ENCODE data around the gene TPD52L1.

Gene TPD52L1

DNA sequence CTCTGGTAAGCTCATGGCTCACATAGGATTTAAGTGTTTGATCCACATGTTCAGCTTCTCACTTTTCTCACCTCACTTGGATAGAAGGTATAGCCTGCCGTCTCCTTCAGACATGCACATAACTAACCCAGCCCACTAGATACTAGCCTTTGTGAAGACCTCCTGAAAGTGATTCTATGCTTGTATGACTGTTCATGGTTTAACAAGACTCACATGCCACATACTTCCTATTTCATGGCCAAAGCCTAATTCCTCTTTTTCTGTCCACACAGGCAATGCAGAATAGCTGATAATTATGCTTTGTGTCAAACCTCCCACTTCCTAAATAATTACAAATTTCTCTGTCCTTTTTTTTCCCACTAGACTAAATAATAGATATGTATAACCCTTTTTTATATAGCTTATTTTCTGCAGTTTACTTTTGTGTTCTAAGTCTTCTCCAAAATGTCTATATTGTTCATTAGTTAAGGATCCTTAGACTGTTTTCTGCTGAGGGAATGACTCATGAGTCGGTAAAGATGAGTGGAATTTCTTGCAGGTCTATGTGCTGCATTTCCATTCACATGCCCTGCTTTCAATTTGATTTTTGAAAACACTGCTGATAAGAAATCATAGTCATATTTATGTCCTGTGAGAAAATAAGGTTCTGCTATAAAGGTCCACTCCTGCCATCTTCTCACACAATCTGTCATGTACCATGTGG, 105.2 kb downstream of the TPD52L1 start:
- H3K27me3 Mint-ChIP-seq (ENCODE audit: low read depth): no peaks in the 10 kb centered on the region
- H3K36me3 Mint-ChIP-seq (ENCODE audit: low read depth): no peaks in the 10 kb centered on the region
- H3K4me3 Mint-ChIP-seq: no peak overlapping the region
- H3K27ac Mint-ChIP-seq: no peak overlapping the region
- no peaks in the 10 kb centered on the region for H3K9me3 Mint-ChIP-seq
- no peaks in the 10 kb centered on the region for H3K4me1 Mint-ChIP-seq (ENCODE audit: low read depth)
- DNase-seq (ENCODE audit: low spot score): no peak

DNA sequence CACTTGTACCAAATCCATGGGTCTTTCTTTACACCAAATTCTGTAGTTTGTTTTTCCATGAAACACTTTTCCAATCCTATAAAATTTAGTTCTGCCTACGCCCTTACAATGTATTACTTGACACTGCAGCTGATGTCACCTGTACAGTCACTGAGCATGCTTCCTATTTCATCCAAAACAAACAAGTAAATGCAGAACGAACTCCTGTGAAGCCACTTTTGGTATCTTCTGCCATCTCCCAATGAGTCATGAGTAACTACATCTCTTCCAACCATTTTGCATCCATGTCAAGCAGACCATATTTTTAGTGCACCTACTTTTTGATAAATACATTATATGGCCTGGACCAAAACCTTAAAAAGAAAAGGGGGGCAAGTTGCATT, 105.8 kb downstream of the TPD52L1 start:
- Mint-ChIP-seq H3K36me3 (ENCODE audit: low read depth) (no peaks in the 10 kb centered on the region), H3K4me3 (no peak overlapping the region), H3K9me3 (no peaks in the 10 kb centered on the region), H3K27ac (no peak overlapping the region), H3K4me1 (ENCODE audit: low read depth) (no peaks in the 10 kb centered on the region), H3K27me3 (ENCODE audit: low read depth) (no peaks in the 10 kb centered on the region)
- no peak for DNase-seq (ENCODE audit: low spot score)

DNA sequence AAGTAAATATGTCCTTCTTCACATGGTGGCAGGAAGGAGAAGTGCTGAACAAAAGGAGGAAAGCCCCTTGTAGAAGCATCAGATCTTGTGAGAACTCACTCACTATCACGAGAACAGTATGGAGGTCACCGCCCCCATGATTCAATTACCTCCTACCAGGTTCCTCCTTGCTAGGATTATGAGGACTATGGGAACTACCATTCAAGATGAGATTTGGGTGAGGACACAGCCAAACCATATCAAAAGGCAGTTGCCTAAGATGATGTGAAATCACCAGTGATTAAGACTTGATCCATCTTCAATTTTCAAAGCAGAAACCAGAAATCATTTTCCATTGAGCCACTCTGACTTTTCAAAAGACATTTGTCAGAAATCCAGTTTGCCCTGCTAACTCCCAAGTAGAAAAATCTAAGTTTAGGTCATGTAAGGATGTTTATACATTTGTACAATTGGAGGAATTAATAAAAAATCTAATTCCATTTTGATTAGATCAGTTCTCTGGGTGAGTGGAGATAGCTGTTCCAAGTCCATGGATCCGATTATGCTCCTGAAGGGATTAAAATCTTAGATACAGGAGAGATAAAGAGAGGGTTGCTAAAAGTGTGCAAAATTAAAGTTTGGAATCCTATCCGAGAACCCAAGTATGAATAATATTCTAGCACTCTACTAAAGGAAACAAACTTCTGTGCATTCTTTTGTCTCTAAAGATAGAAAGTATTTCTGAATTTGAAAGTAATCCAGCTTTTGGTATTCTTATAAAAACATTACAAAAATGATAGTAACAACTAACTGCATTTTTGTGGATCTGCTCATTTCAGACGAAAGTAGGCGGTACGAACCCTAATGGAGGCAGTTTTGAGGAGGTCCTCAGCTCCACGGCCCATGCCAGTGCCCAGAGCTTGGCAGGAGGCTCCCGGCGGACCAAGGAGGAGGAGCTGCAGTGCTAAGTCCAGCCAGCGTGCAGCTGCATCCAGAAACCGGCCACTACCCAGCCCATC, 108.7 kb downstream of the TPD52L1 start:
- DNase-seq (ENCODE audit: low spot score): no peak
- no peaks in the 10 kb centered on the region for H3K4me1 Mint-ChIP-seq (ENCODE audit: low read depth)

DNA sequence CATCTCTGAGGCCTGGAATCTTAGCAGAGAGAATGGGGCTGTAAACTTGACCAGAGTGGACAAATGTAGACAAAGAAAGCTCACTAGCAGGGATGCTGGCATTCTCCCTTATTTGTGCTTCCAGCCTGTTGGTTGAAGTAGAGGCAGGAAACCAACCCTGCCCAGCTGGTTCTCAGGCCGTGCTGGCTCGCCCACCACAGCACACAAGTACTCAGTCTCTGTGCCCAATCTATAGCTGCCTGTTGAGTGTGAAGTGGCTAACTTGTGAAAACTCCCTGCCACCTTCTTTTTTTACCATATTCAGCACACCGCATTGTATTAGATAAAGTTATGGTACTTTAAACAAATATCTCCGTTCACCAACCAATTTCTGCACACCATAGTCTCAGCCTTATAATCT, 110.9 kb downstream of the TPD52L1 start:
- no peaks in the 10 kb centered on the region for H3K27me3 Mint-ChIP-seq (ENCODE audit: low read depth)
- DNase-seq (ENCODE audit: low spot score): no peak
- H3K4me3 Mint-ChIP-seq: no peak overlapping the region
- H3K9me3 Mint-ChIP-seq: no peaks in the 10 kb centered on the region
- H3K27ac Mint-ChIP-seq: no peak overlapping the region
- no peaks in the 10 kb centered on the region for H3K4me1 Mint-ChIP-seq (ENCODE audit: low read depth)
- no peaks in the 10 kb centered on the region for H3K36me3 Mint-ChIP-seq (ENCODE audit: low read depth)

More for the DNA sequence above, 108.7 kb downstream of the TPD52L1 start:
- no peak overlapping the region for H3K4me3 Mint-ChIP-seq
- H3K27me3 Mint-ChIP-seq (ENCODE audit: low read depth): no peaks in the 10 kb centered on the region
- H3K36me3 Mint-ChIP-seq (ENCODE audit: low read depth): no peaks in the 10 kb centered on the region
- no peak overlapping the region for H3K27ac Mint-ChIP-seq
- no peaks in the 10 kb centered on the region for H3K9me3 Mint-ChIP-seq

DNA sequence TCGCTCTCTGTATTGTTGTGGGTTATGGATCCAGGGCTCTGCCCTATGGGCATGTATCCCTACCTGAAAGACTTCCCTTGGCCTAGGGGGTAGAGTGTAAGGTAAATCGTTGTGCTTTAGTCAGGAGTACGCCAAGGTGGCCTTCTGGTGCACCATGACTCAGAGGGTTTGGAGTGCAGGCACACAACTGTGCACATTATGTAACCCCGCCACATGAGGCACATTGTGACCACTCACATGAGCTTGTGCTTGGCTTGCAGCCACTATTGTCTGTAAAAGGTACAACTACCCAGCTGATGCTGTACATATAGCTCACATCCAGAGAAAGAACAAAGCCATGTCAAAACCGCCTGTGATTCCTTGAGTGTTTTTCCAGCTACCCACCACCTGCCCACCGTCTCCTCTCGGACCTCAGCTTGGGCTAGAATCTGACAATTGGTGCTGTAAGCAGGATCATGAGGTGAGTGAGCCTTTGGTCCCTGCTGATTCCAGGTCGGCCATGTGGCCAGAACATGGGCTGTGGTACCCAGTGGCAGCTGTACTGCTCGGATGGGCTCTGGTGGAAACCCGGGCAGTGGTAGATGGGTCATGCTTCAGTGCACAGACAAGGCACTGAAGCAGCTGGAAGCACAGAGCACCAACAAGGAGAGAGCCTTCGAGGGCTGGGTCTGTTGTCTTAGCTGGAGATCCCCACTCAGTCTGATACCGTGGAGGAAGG, 114.4 kb downstream of the TPD52L1 start:
- Mint-ChIP-seq H3K4me1 (ENCODE audit: low read depth) (no peaks in the 10 kb centered on the region), H3K27me3 (ENCODE audit: low read depth) (no peaks in the 10 kb centered on the region), H3K27ac (no peak overlapping the region), H3K4me3 (no peak overlapping the region), H3K9me3 (no peaks in the 10 kb centered on the region), H3K36me3 (ENCODE audit: low read depth) (peaks cover 8% of the 10 kb centered on the region)
- DNase-seq (ENCODE audit: low spot score): no peak

DNA sequence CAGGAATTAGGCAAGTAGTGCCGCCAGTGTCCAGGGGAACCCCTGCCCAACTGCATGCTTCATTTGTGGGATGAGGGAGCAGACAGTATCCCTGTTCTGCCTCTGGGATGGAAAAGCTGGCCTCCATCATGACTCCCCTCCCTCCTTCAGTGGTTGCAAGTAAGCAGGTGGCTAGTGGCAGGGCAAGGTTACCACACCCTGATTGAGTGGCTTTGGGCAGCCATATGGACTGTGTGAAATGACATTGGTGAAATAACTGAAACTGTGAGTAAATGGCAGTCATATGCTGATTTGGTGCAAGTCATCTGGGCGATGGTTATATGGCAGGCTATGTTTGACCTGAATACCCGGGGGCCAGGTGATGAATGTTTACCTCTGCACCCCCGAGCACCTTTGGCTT, 115.2 kb downstream of the TPD52L1 start:
- Mint-ChIP-seq H3K36me3 (ENCODE audit: low read depth) (peaks cover 11% of the 10 kb centered on the region), H3K4me1 (ENCODE audit: low read depth) (no peaks in the 10 kb centered on the region), H3K27me3 (ENCODE audit: low read depth) (no peaks in the 10 kb centered on the region), H3K9me3 (no peaks in the 10 kb centered on the region), H3K27ac (no peak overlapping the region), H3K4me3 (no peak overlapping the region)
- DNase-seq (ENCODE audit: low spot score): no peak

DNA sequence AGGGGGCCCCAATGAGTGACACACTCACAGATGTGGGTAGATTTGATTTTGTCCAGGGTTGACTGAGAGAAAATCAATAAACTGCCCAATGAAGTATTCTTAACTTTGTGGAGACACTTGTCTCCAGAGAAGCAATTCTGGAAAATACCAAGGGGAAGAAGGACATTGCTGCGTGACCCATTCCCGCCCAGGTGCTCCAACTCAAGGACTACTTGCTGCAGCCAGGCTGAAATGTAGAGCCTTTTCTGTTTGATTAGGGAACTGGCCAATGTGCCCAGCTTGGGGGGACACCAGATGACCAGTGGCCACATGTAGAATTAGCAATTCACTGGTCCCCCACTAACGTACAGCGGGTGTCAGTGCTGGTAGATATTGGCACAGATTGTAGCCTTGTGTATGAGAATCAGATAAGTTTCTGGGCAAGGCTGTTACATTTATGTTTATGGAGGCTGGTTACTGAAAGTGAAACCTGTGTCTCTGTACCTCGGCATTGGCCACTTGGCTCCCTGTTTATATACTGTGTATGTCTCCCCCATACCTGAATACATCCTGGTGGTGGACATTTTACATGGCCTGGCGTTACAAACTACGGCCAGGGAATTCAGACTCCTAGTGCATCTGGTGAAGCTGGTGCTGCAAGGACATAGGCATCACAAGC, 115.9 kb downstream of the TPD52L1 start:
- DNase-seq (ENCODE audit: low spot score): no peak
- H3K4me3 Mint-ChIP-seq: no peak overlapping the region
- H3K4me1 Mint-ChIP-seq (ENCODE audit: low read depth): no peaks in the 10 kb centered on the region
- H3K27me3 Mint-ChIP-seq (ENCODE audit: low read depth): no peaks in the 10 kb centered on the region
- H3K27ac Mint-ChIP-seq: no peak overlapping the region
- H3K36me3 Mint-ChIP-seq (ENCODE audit: low read depth): peaks cover 14% of the 10 kb centered on the region
- H3K9me3 Mint-ChIP-seq: no peaks in the 10 kb centered on the region

DNA sequence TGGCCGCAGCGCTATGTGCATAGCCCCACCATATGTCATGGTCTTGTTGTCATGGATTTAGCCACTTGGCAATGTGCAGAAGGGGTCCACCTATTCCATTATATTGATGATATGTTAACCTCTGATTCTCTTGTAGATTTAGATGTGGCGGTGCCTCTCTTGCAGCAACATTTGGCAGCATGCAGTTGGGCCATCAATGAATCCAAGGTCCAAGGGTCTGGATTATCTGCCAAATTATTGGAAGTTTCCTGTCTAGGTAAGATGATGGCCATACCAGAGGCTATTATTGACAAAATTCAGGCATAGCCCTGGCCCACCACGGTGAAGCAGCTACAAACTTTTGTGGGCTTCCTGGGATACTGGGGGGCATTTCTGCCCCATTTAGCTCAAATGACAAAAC, 116.8 kb downstream of the TPD52L1 start:
- H3K27ac Mint-ChIP-seq: no peak overlapping the region

DNA sequence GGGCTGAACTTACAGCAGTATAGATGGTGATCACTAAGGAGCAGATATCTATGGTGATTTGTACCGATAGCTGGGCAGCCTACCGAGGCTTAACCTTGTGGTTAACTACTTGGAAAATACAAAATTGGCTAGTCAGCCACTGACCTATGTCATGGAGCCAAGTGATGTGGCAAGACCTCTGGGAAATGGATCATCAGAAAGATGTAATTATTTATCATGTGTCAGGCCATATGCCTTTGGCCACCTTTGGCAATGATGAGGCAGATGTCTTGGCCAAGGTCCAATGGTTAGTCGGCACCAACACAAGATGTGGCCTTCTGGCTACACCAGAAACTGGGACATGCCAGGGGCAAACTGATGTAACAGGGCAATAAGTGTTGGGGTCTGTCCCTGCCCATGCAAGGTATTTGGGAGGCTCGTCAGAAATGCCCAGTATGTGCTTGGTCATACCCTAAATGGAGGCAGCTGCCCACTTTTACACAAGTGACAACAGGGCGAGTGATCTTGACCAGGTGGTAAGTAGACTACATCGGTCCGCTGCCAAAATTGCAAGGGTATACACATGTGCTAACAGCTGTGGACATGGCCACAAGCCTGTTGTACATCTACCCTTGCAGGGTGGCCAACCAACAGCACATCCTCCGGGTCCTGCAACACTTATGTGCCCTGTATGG, 118.0 kb downstream of the TPD52L1 start:
- H3K4me3 Mint-ChIP-seq: no peak overlapping the region
- H3K4me1 Mint-ChIP-seq (ENCODE audit: low read depth): peaks cover 15% of the 10 kb centered on the region
- H3K27ac Mint-ChIP-seq: no peak overlapping the region
- no peak for DNase-seq (ENCODE audit: low spot score)
- peaks cover 25% of the 10 kb centered on the region for H3K36me3 Mint-ChIP-seq (ENCODE audit: low read depth)
- no peaks in the 10 kb centered on the region for H3K27me3 Mint-ChIP-seq (ENCODE audit: low read depth)
- no peaks in the 10 kb centered on the region for H3K9me3 Mint-ChIP-seq

More for the DNA sequence above, 116.8 kb downstream of the TPD52L1 start:
- Mint-ChIP-seq H3K36me3 (ENCODE audit: low read depth) (peaks cover 18% of the 10 kb centered on the region), H3K4me1 (ENCODE audit: low read depth) (peaks cover 5% of the 10 kb centered on the region), H3K9me3 (no peaks in the 10 kb centered on the region), H3K4me3 (no peak overlapping the region), H3K27me3 (ENCODE audit: low read depth) (no peaks in the 10 kb centered on the region)
- no peak for DNase-seq (ENCODE audit: low spot score)

DNA sequence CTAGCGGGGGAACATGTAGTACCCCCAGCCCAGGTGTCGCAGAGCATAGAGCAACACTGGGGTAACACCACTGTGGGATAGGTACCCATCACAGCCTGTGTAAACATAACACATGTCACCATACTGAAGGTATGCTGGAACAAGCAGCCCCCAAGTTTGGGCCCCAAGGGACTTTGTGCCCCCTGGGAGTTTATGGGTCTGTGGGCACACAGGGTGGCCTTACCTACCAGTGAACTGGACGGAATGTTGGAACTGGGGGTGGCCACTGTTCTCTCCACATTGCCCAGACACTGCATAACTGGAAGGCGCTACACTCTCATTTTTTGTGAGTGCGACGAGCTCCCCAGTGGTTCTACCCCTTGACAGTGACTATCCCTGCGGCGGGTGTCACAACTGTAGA, 119.7 kb downstream of the TPD52L1 start:
- Mint-ChIP-seq H3K27me3 (ENCODE audit: low read depth) (no peaks in the 10 kb centered on the region), H3K4me1 (ENCODE audit: low read depth) (peaks cover 17% of the 10 kb centered on the region), H3K9me3 (no peaks in the 10 kb centered on the region), H3K4me3 (no peak overlapping the region), H3K27ac (no peak overlapping the region), H3K36me3 (ENCODE audit: low read depth) (peaks cover 35% of the 10 kb centered on the region)
- no peak for DNase-seq (ENCODE audit: low spot score)

DNA sequence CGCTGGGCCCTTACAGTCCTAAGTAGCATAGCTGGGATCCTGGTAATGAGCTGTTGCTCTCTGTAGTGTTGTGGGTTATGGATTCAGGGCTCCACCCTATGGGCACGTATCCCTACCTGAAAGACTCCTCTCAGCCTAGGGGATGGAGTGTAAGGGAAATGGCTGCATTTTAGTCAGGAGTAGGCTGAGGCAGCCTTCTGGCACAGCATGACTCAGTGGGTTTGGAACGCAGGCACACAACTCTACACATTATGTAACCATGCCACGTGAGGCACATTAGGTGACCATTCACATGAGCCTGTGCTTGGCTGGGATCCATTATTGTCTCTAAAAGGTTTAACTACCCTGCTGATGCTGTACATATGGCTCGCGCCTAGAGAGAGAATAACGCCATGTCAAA, 120.4 kb downstream of the TPD52L1 start:
- no peak overlapping the region for H3K27ac Mint-ChIP-seq
- H3K27me3 Mint-ChIP-seq (ENCODE audit: low read depth): no peaks in the 10 kb centered on the region
- H3K36me3 Mint-ChIP-seq (ENCODE audit: low read depth): peaks cover 40% of the 10 kb centered on the region
- H3K9me3 Mint-ChIP-seq: no peaks in the 10 kb centered on the region
- H3K4me3 Mint-ChIP-seq: no peak overlapping the region
- peaks cover 21% of the 10 kb centered on the region for H3K4me1 Mint-ChIP-seq (ENCODE audit: low read depth)
- no peak for DNase-seq (ENCODE audit: low spot score)

DNA sequence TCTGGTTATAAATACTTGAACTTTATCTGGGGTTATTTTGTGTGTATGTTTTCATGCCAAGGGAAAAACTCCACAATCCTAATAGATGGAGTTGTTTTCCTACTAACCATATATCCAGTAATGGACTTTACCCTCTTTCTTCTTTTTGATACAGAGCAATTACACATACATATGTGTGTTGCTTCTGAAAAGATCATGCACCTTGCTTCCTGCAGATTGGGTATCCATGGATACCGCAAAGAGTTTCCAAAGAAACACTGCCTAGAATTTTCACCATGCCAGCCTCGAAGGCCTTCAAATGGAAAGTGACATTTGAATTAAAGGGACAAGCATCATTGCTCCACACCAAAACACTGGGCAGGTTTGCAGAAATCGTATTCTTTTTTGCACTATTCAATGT, 121.4 kb downstream of the TPD52L1 start:
- peaks cover 47% of the 10 kb centered on the region for H3K36me3 Mint-ChIP-seq (ENCODE audit: low read depth)

DNA sequence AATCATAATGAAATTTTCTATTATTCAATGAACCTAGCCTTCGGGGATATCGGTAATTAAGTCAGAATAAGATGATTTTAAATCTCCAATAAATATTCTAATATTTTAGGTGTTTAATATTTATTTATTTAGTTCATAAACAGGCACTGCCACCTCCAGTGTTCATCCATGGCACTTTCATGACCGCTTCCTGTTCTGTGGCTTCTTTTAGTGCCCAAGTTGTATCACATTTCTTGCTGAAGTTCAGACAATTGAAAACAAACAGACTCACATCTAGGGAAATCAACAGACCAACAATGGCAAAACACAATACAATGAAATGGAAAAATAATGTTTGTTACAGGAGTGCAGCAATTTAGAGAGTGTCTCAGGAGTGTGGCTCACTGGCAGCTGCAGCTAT, 122.2 kb downstream of the TPD52L1 start:
- no peaks in the 10 kb centered on the region for H3K9me3 Mint-ChIP-seq
- H3K4me1 Mint-ChIP-seq (ENCODE audit: low read depth): peaks cover 24% of the 10 kb centered on the region
- H3K4me3 Mint-ChIP-seq: no peak overlapping the region
- H3K36me3 Mint-ChIP-seq (ENCODE audit: low read depth): peaks cover 50% of the 10 kb centered on the region
- DNase-seq (ENCODE audit: low spot score): no peak
- H3K27me3 Mint-ChIP-seq (ENCODE audit: low read depth): no peaks in the 10 kb centered on the region
- H3K27ac Mint-ChIP-seq: peak overlapping the region; percentile 17

More for the DNA sequence above, 121.4 kb downstream of the TPD52L1 start:
- Mint-ChIP-seq H3K4me3 (no peak overlapping the region), H3K9me3 (no peaks in the 10 kb centered on the region), H3K4me1 (ENCODE audit: low read depth) (peaks cover 24% of the 10 kb centered on the region), H3K27me3 (ENCODE audit: low read depth) (no peaks in the 10 kb centered on the region), H3K27ac (no peak overlapping the region)
- no peak for DNase-seq (ENCODE audit: low spot score)

Data from T-helper 2 cell treated with Interferon-gamma antibody and Interleukin-4, amounts not matched to agents 5 μg/mL and 100 μg/mL, for 36 hours (primary cell).